Measurements from ENCODE around the gene RGP1.

DNA sequence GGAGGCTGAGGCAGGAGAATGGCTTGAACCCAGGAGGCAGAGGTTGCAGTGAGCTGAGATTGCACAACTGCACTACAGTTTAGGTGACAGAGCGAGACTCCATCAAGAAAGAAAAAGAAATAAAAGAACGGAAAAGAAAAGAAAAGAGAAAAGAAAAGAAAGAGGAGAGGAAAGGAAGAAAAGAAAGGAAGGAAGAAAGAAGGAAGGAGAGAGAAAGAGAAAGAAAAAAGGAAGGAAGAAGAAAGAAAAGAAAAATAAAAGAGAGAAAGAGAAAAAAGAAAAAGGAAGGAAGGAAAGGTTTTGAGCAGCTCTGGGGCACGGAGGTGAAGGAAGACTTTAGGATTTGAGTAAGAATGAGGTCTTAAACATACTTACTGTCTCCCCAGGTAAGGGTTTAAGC lies 35.5 kb upstream of the RGP1 start:
- TF ChIP-seq, protein P1, sequence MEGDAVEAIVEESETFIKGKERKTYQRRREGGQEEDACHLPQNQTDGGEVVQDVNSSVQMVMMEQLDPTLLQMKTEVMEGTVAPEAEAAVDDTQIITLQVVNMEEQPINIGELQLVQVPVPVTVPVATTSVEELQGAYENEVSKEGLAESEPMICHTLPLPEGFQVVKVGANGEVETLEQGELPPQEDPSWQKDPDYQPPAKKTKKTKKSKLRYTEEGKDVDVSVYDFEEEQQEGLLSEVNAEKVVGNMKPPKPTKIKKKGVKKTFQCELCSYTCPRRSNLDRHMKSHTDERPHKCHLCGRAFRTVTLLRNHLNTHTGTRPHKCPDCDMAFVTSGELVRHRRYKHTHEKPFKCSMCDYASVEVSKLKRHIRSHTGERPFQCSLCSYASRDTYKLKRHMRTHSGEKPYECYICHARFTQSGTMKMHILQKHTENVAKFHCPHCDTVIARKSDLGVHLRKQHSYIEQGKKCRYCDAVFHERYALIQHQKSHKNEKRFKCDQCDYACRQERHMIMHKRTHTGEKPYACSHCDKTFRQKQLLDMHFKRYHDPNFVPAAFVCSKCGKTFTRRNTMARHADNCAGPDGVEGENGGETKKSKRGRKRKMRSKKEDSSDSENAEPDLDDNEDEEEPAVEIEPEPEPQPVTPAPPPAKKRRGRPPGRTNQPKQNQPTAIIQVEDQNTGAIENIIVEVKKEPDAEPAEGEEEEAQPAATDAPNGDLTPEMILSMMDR (conservative IDR thresholded peaks at IDR 0.05; ENCODE audit: low read depth, low read length), result no peak
- TF ChIP-seq EZH2 (IDR thresholded peaks at IDR 0.05; ENCODE audit: low read length, unreplicated experiment), result no peak
- no peak for TF ChIP-seq EZH2phosphoT487 (IDR thresholded peaks at IDR 0.05; ENCODE audit: borderline replicate concordance, low read length)

Data from PC-3 (cell line).